SK-N-SH (cell line): Measurements from ENCODE around the gene PIH1D1. TPM values are rescaled to one million over a fixed set of nuclear protein-coding genes. Genes with fewer than 3 reads are reported as not detected.

Experiments used
- CTCF ChIA-PET: fragments of 300-600, 350-600 bp; formaldehyde crosslinking; extraction: SDS; loops from one replicate; lab custom pipeline; 2021; lab: Yijun Ruan, JAX
- POLR2A ChIA-PET: fragments of 350-600 bp; sonication (Branson Sonifier 250); formaldehyde crosslinking; extraction: SDS; loops from one replicate; lab custom pipeline; 2020; ENCODE audit warnings: antibody characterized with exemption, inconsistent platforms; lab: Yijun Ruan, JAX
- DNase-seq: peaks from one replicate; pipeline ENCODE4 v3.0.0; 2012
- H2AFZ ChIP-seq: fragments of 200-600 bp; sonication (generic); 2 replicates; pipeline ENCODE4 v1.8.1; 2016; ENCODE audit warnings: antibody characterized with exemption, mild to moderate bottlenecking, low read depth
- H3F3A ChIP-seq: fragments of 200-600 bp; sonication (generic); replicated peaks from 2 replicates; pipeline ENCODE3; 2016; ENCODE audit warnings: antibody characterized with exemption, mild to moderate bottlenecking; ENCODE audit not compliant: insufficient read depth
- H3K27ac ChIP-seq, 2 experiments: fragments of 200-500 bp in 1 of 2; fragments of 200-600 bp in 1 of 2; sonication (Bioruptor generic) in 1 of 2; sonication (generic), shearing (Covaris generic) in 1 of 2; 2 replicates each; pipeline versions ENCODE4 v1.5.1 to v1.6.1; 2014 to 2016; ENCODE audit warnings: low read depth in 2 of 2, inconsistent platforms in 1 of 2, low read length in 1 of 2, mild to moderate bottlenecking in 1 of 2, mixed read lengths in 1 of 2
- H3K27me3 ChIP-seq: fragments of 200-600 bp; sonication (generic), shearing (Covaris generic); 2 replicates; pipeline ENCODE4 v1.6.1; 2016; ENCODE audit warnings: mixed run types; ENCODE audit not compliant: insufficient read depth
- H3K36me3 ChIP-seq, 2 experiments: fragments of 200-500 bp in 1 of 2; fragments of 200-600 bp in 1 of 2; sonication (Bioruptor generic) in 1 of 2; sonication (generic) in 1 of 2; replicated peaks in 1 of 2; 2 replicates each; pipeline versions ENCODE3 to v1.5.1; 2014 to 2016; ENCODE audit warnings: low read length in 1 of 2, mild to moderate bottlenecking in 1 of 2; ENCODE audit not compliant: insufficient read depth in 2 of 2, control insufficient read depth in 1 of 2
- H3K4me1 ChIP-seq, 2 experiments: fragments of 200-500 bp in 1 of 2; fragments of 200-600 bp in 1 of 2; sonication (Bioruptor generic) in 1 of 2; sonication (generic), shearing (Covaris generic) in 1 of 2; 2 replicates each; pipeline versions ENCODE4 v1.5.1 to v1.6.1; 2014 to 2016; ENCODE audit warnings: low read depth in 1 of 2, low read length in 1 of 2, mixed run types in 1 of 2; ENCODE audit not compliant: insufficient read depth in 2 of 2, control insufficient read depth in 1 of 2
- H3K4me2 ChIP-seq: fragments of 200-600 bp; sonication (generic), shearing (Covaris generic); 2 replicates; pipeline ENCODE4 v1.6.1; 2017; ENCODE audit warnings: mixed run types
- H3K4me3 ChIP-seq, 2 experiments: fragments of 200-500 bp in 1 of 2; fragments of 200-600 bp in 1 of 2; sonication (Bioruptor generic) in 1 of 2; sonication (generic), shearing (Covaris generic) in 1 of 2; 2 replicates each; pipeline versions ENCODE4 v1.5.1 to v1.8.1; 2014 to 2016; ENCODE audit warnings: low read depth in 2 of 2, inconsistent platforms in 1 of 2, low read length in 1 of 2, mild to moderate bottlenecking in 1 of 2, mixed read lengths in 1 of 2, moderate library complexity in 1 of 2
- H3K79me2 ChIP-seq: fragments of 200-600 bp; sonication (generic); 2 replicates; pipeline ENCODE4 v1.8.1; 2017; ENCODE audit warnings: mild to moderate bottlenecking; ENCODE audit not compliant: insufficient read depth
- H3K9ac ChIP-seq: fragments of 200-600 bp; sonication (generic); 2 replicates; pipeline ENCODE4 v1.6.1; 2017; ENCODE audit warnings: mixed run types
- H3K9me2 ChIP-seq: fragments of 200-600 bp; sonication (generic); 2 replicates; pipeline ENCODE4 v1.6.1; 2017; ENCODE audit warnings: mixed run types
- H3K9me3 ChIP-seq: fragments of 200-600 bp; sonication (generic); 2 replicates; pipeline ENCODE4 v1.6.1; 2017; ENCODE audit warnings: mixed run types, mild to moderate bottlenecking, moderate library complexity
- H4K20me1 ChIP-seq: fragments of 200-600 bp; sonication (generic); 2 replicates; pipeline ENCODE4 v1.6.1; 2017; ENCODE audit warnings: mild to moderate bottlenecking, mixed run types; ENCODE audit not compliant: insufficient read depth
- FOSL2 ChIP-seq: IDR thresholded peaks from 2 replicates; pipeline ENCODE4 v1.4.0; 2012; ENCODE audit warnings: low read depth, mild to moderate bottlenecking, moderate library complexity, borderline replicate concordance
- GABPA ChIP-seq: IDR thresholded peaks from 2 replicates; pipeline ENCODE4 v1.4.0; 2012; ENCODE audit warnings: low read depth, mild to moderate bottlenecking
- MAX ChIP-seq: IDR thresholded peaks from 2 replicates; pipeline ENCODE4 v1.4.0; 2012; ENCODE audit warnings: low read depth
- NRF1 ChIP-seq: IDR thresholded peaks from 2 replicates; pipeline ENCODE4 v1.6.1; 2012; ENCODE audit warnings: low read depth, mild to moderate bottlenecking, low read length
- POLR2AphosphoS5 ChIP-seq: IDR thresholded peaks from 2 replicates; pipeline ENCODE4 v1.6.1; 2012; ENCODE audit warnings: low read depth, low read length
- REST ChIP-seq: IDR thresholded peaks from 2 replicates; pipeline ENCODE4 v1.6.1; 2012; ENCODE audit warnings: mild to moderate bottlenecking, low read depth, low read length, moderate library complexity
- SMC3 ChIP-seq: IDR thresholded peaks from 2 replicates; pipeline ENCODE4 v1.6.1; 2012; ENCODE audit warnings: low read depth, low read length, improper control_type of control experiment
- TCF12 ChIP-seq: IDR thresholded peaks from 2 replicates; pipeline ENCODE4 v1.4.0; 2012
- USF1 ChIP-seq: IDR thresholded peaks from 2 replicates; pipeline ENCODE4 v1.4.0; 2012; ENCODE audit warnings: low read depth, borderline replicate concordance
- WGBS: methylation state at CpG from one replicate; pipeline ENCODE4 v1.1.6; 2017; ENCODE audit warnings: low lambda C conversion rate; 5-methylcytosine and 5-hydroxymethylcytosine counted together
- polyA plus RNA-seq, 3 experiments: library from polyadenylated mRNA; depleted of rRNA; stranded (reverse); fragments of >200 nt; gene quantifications; 2 replicates each; pipeline ENCODE4 v1.2.3, GENCODE V29; 2012

Gene PIH1D1
- polyA plus RNA-seq, 1 of the 3 experiments (the other 2 are of a cell fraction): 157 TPM

- Histone ChIP-seq H2AFZ (no peak overlapping the region), H3K36me3 (no peaks in the 10 kb centered on the region), H4K20me1 (no peaks in the 10 kb centered on the region), H3K9me2 (no peaks in the 10 kb centered on the region), H3K79me2 (no peaks in the 10 kb centered on the region), H3K9me3 (no peaks in the 10 kb centered on the region), H3K4me1 (peaks cover 0 to 13% of the 10 kb centered on the region in 2 experiments; a peak in 1 of 4 replicates), H3K4me3 (no peak overlapping the region), H3K9ac (no peak overlapping the region), H3K27me3 (peaks cover 95% of the 10 kb centered on the region), H3K27ac (no peak overlapping the region), H3K4me2 (no peak overlapping the region), H3F3A (peaks cover 9% of the 10 kb centered on the region)
- TF ChIP-seq NRF1: no peak
- TF ChIP-seq USF1: no peak
- TF ChIP-seq FOSL2: no peak
- no peak for TF ChIP-seq SMC3
- TF ChIP-seq TCF12: no peak
- no peak for TF ChIP-seq REST
- no peak for TF ChIP-seq POLR2AphosphoS5
- no peak for TF ChIP-seq MAX
- 33% methylated on average over 35 of the region's 63 CpGs for WGBS
- no peak for DNase-seq
- ChIA-PET CTCF (interaction anchor here (1.2 to 3.7 kb wide), 2 partner anchors 10 to 41 kb away, joined by 11 to 15 read pairs; no protein-coding TSS in a partner anchor), POLR2A (no interaction called here)
Observed at GRCh38 chr19:49432141-49433073, 19.2 kb downstream of the PIH1D1 start.

- no peak overlapping the region for H3K9ac ChIP-seq
- H3K79me2 ChIP-seq: no peaks in the 10 kb centered on the region
- H3K36me3 ChIP-seq: no peaks in the 10 kb centered on the region
- H3K4me2 ChIP-seq: no peak overlapping the region
- POLR2A ChIA-PET: no interaction called here
- peak; percentile 80 for DNase-seq
- H3K9me2 ChIP-seq: no peaks in the 10 kb centered on the region
- CTCF ChIA-PET: interaction anchor here (0.7 to 1.3 kb wide), 3 partner anchors 10 to 334 kb away, joined by 3 to 11 read pairs (median 3); no protein-coding TSS in a partner anchor
- H3K4me3 ChIP-seq: no peak overlapping the region
- TF ChIP-seq GABPA: no peak
- 37% methylated on average over 24 of the region's 29 CpGs for WGBS
- no peaks in the 10 kb centered on the region for H3K9me3 ChIP-seq
- no peaks in the 10 kb centered on the region for H4K20me1 ChIP-seq
- peaks cover 9% of the 10 kb centered on the region for H3F3A ChIP-seq
- H3K27ac ChIP-seq: no peak overlapping the region
- H3K4me1 ChIP-seq: peaks cover 0 to 6% of the 10 kb centered on the region in 2 experiments; a peak in 1 of 4 replicates
- H3K27me3 ChIP-seq: peaks cover 95% of the 10 kb centered on the region
- no peak overlapping the region for H2AFZ ChIP-seq
Observed at GRCh38 chr19:49431330-49431749, 20.3 kb downstream of the PIH1D1 start.
